HEK293T (cell line): ENCODE data around the gene CLECL1.
"Not testable (repeated sequence)": the region's sequence is repeated elsewhere in the genome, so short reads cannot be mapped to it uniquely, and the experiment has no call there.

Experiments used
- CTCF ChIA-PET: fragments of 350-600 bp; formaldehyde crosslinking; extraction: SDS; loops from one replicate; lab custom pipeline; 2021; ENCODE audit warnings: antibody characterized with exemption, inconsistent platforms; lab: Yijun Ruan, JAX
- POLR2A ChIA-PET: fragments of 350-600 bp; formaldehyde crosslinking; extraction: SDS; loops from one replicate; lab custom pipeline; 2020; ENCODE audit warnings: antibody characterized with exemption, inconsistent platforms; lab: Yijun Ruan, JAX
- DNase-seq: peaks from one replicate; pipeline ENCODE4 v3.0.0; 2012; ENCODE audit warnings: mixed read lengths; ENCODE audit errors: extremely low spot score
- ARNT ChIP-seq: fragments of 450-650 bp; IDR thresholded peaks from 2 replicates; pipeline ENCODE4 v1.6.1; 2017; ENCODE audit warnings: mild to moderate bottlenecking
- BHLHE40 ChIP-seq: fragments of 450-650 bp; IDR thresholded peaks from 2 replicates; pipeline ENCODE4 v1.6.1; 2016; ENCODE audit warnings: mild to moderate bottlenecking, moderate library complexity, borderline replicate concordance
- CTBP1 ChIP-seq: fragments of 450-650 bp; IDR thresholded peaks from 2 replicates; pipeline ENCODE4 v1.6.1; 2016; ENCODE audit warnings: borderline replicate concordance
- ELF4 ChIP-seq: fragments of 450-650 bp; IDR thresholded peaks from 2 replicates; pipeline ENCODE4 v1.6.1; 2017; ENCODE audit warnings: antibody characterized with exemption
- FOXA1 ChIP-seq: fragments of 450-650 bp; IDR thresholded peaks from 2 replicates; pipeline ENCODE4 v1.6.1; 2016; ENCODE audit warnings: mild to moderate bottlenecking
- FOXK2 ChIP-seq: fragments of 450-650 bp; IDR thresholded peaks from 2 replicates; pipeline ENCODE4 v1.6.1; 2016; ENCODE audit warnings: mild to moderate bottlenecking
- FOXM1 ChIP-seq: fragments of 450-650 bp; IDR thresholded peaks from 2 replicates; pipeline ENCODE4 v1.6.1; 2017; ENCODE audit warnings: mild to moderate bottlenecking, borderline replicate concordance
- HDGF ChIP-seq: fragments of 450-650 bp; IDR thresholded peaks from 2 replicates; pipeline ENCODE4 v1.6.1; 2017; ENCODE audit warnings: antibody characterized with exemption, borderline replicate concordance
- L3MBTL2 ChIP-seq: fragments of 450-650 bp; conservative IDR thresholded peaks from 2 replicates; pipeline ENCODE4 v1.6.1; 2016; ENCODE audit warnings: mild to moderate bottlenecking
- LEF1 ChIP-seq: fragments of 450-650 bp; IDR thresholded peaks from 2 replicates; pipeline ENCODE4 v1.6.1; 2017; ENCODE audit warnings: mild to moderate bottlenecking, borderline replicate concordance
- NFRKB ChIP-seq: fragments of 450-650 bp; IDR thresholded peaks from 2 replicates; pipeline ENCODE4 v1.6.1; 2016; ENCODE audit warnings: mild to moderate bottlenecking, moderate library complexity
- SP1 ChIP-seq: fragments of 450-650 bp; IDR thresholded peaks from 2 replicates; pipeline ENCODE4 v1.6.1; 2017
- SUZ12 ChIP-seq: fragments of 450-650 bp; IDR thresholded peaks from 2 replicates; pipeline ENCODE4 v1.6.1; 2016; ENCODE audit warnings: mild to moderate bottlenecking
- TARDBP ChIP-seq: fragments of 450-650 bp; IDR thresholded peaks from 2 replicates; pipeline ENCODE4 v1.6.1; 2016
- ZNF384 ChIP-seq: fragments of 450-650 bp; IDR thresholded peaks from 2 replicates; pipeline ENCODE4 v1.6.1; 2016
- TF ChIP-seq, protein P1 (sequence below): fragments of 450-650 bp; IDR thresholded peaks from 2 replicates; pipeline ENCODE4 v1.6.1; 2016

Gene CLECL1

DNA sequence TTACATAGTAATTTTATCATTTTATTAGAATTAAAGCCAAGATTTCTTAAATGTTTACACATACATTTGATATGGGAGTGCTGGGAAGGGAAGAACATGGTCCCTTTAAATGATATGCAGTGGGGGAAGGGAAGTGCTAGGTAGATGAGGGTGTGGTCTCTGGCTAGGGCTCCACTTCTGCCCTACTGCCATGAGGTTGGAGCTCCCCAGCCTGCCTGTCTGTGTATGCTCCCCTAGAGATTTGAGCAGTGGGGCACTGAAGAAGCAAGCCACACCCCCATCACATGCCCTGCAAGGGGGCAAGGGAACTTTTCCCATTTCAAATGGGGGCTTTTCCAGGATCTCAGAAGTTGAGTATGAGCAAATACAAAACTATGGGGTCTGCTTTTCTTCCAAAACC is 25.5 kb downstream of the CLECL1 start:
- TF ChIP-seq NFRKB (no peak), TARDBP (no peak), L3MBTL2 (no peak), LEF1 (no peak), FOXA1 (no peak), ARNT (no peak), FOXK2 (no peak), SUZ12 (no peak), FOXM1 (no peak)
- TF ChIP-seq, protein P1, sequence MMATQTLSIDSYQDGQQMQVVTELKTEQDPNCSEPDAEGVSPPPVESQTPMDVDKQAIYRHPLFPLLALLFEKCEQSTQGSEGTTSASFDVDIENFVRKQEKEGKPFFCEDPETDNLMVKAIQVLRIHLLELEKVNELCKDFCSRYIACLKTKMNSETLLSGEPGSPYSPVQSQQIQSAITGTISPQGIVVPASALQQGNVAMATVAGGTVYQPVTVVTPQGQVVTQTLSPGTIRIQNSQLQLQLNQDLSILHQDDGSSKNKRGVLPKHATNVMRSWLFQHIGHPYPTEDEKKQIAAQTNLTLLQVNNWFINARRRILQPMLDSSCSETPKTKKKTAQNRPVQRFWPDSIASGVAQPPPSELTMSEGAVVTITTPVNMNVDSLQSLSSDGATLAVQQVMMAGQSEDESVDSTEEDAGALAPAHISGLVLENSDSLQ, result no peak
- DNase-seq, result no peak
- CTCF ChIA-PET, result no interaction called here
- POLR2A ChIA-PET, result no interaction called here

DNA sequence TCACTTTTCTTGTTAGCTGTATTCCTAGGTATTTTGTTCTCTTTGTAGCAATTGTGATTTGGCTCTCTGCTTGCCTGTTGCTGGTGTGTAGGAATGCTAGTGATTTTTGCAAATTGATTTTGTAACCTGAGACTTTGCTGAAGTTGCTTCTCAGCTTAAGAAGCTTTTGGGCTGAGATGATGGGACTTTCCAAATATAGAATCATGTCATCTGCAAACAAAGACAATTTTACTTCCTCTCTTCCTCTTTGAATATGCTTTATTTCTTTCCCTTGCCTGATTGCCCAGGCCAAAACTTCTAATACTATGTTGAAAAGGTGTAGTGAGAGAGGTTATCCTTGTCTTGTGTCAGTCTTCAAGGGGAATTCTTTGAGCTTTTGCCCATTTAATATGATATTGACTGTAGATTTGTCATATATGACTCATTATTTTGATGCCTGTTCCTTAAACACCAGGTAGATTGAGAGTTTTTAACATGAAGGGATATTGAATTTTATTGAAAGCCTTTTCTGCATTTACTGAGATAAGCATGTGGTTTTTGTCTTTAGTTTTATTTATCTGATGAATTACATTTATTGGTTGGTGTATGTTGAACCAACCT is 26.7 kb downstream of the CLECL1 start:
- no peak for DNase-seq
- ChIA-PET CTCF (interaction anchor here (0.7 kb wide), 1 partner anchor 19 kb away, joined by 3 read pairs; no protein-coding TSS in a partner anchor), POLR2A (no interaction called here)
- TF ChIP-seq SP1 (no peak), NFRKB (no peak)

DNA sequence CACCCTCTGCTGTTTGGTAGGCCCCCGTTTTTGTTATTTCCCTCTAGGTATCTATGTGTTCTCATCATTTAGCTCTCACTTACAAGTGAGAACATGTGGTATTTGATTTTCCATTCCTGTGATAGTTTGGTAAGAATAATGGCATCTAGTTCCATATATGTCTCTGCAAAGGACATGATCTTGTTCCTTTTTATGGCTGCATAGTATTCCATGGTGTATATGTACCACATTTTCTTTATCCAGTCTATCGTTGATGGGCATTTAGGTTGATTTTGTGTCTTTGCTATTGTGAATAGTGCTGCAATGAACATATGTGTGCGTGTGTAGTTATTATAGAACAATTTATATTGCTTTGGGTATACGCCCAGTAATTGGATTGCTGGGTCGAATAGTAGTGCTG is 28.3 kb downstream of the CLECL1 start:
- POLR2A ChIA-PET, CTCF ChIA-PET, DNase-seq: not testable (repeated sequence)

DNA sequence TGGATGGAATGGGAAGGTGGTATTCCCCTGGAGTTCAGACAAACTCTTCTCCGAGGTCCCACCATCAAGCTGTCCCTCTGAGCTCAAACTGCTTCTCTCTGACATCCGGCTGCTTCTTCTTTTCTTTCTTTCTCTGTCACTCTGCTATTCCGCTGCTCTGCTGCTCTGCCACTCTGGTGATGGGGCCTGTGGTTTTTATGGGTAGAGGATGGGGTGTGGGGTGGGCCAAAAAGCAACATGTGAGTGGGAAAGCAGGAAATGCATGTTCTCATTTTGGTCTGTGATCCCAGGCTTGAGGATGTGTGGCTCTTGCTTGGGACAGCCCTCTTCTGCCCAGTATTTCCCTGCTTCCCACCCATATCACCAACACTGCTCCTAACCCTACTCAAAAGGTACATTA is 30.6 kb downstream of the CLECL1 start:
- no peak for DNase-seq
- TF ChIP-seq L3MBTL2 (no peak), CTBP1 (no peak), BHLHE40 (no peak), FOXK2 (no peak), LEF1 (no peak), ZNF384 (no peak), HDGF (no peak), TARDBP (no peak), ELF4 (no peak), SUZ12 (no peak), ARNT (no peak), SP1 (no peak), FOXM1 (no peak), FOXA1 (no peak), NFRKB (no peak)
- TF ChIP-seq, protein P1, result no peak
- POLR2A ChIA-PET, result interaction anchor here (0.8 kb wide), 1 partner anchor 54 kb away, joined by 3 read pairs; no protein-coding TSS in a partner anchor
- CTCF ChIA-PET, result no interaction called here

DNA sequence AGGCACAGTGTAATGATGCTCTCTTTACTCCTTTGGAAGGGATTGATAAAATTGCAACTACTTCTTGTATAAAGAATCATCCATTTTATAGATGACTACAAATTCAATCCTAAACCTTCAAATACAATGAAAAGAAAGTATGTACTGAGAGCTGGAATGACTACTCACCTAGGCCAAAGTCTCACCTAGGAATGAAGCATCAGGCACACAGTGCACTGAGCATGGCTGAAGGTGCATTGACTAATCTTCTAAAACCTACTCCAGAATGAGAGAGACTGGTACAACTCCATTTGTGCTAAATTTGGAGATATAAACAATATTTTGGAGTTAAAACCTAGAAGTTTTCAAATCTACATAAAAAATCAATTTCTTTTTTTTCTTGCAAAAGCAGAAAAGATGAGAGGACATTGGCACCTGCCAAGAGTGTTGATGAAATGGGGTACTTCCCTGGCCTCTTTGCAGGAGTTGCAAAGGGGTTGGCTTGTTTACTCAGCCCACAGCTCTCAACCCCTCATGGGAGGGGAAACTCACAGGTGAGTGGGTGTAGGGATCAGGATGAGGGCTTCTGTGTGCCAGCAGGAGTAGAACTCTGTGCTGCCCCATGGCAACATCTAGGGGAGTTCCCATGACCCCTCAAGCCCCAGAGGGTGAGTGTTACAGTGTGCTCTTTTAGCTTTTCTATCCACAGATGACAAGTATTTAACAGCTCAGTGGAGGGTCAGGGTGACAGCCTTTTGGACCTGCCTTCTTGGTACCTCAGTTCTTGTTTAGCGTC is 31.3 kb downstream of the CLECL1 start:
- no peak for DNase-seq
- ChIA-PET CTCF (no interaction called here), POLR2A (interaction anchor here (0.8 kb wide), 1 partner anchor 54 kb away, joined by 3 read pairs; no protein-coding TSS in a partner anchor)
- TF ChIP-seq ARNT (no peak), HDGF (no peak), FOXA1 (no peak), FOXK2 (no peak), FOXM1 (no peak), L3MBTL2 (no peak), TARDBP (no peak), ZNF384 (no peak), SUZ12 (no peak), CTBP1 (no peak)

DNA sequence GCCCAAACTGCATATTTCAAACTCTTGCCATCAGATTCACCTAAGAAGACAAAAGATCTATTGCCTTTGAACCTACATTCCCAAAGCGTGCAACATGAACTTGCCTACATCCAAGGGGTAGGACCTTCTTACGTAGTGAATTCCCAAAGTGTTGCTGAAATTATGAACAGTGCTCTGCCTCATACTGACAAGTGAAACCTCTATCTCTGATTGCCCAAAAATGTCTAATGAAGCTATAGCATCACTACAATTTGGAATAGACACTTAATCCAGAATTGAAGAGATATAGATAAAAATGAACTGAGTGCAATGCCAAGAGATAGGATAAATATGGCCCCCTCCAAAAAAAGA is 32.3 kb downstream of the CLECL1 start:
- ChIA-PET POLR2A (no interaction called here), CTCF (no interaction called here)
- TF ChIP-seq CTBP1 (no peak), SUZ12 (no peak), SP1 (no peak), FOXK2 (no peak), L3MBTL2 (no peak), FOXA1 (no peak), NFRKB (no peak)
- DNase-seq, result no peak

DNA sequence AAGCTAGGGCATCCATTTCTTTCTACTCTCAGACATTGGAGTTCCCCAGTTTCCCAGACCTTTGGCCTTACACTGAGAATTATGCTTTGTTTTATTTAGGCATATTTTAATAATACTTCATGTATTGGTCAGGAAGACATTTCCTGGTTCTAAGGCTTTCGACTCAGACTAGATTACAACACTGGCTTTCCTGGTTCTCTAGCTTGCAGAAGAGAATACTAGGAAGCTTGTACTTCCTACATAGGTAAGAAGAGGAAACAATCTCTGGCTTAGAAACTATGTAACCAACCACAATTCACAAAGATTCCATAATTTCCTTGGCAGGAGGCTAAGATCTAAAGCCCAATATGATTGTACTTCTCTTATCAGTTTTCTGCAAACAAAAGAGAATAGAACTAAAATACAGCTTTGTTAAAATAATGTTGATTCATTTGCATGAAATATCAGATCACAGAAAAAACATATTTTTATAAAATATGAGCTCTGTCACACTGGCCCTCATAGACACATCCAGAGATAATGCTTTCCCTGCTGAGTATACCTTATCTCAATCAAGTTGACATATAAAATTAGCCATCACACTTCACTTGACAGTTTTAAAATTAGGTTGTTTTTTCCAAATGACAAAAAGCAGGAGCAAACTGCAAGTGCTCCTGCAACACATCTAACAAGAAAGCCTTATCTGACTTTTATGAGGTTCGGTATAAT is 32.8 kb downstream of the CLECL1 start:
- ChIA-PET POLR2A (interaction anchor here (0.9 kb wide), 1 partner anchor 52 kb away, joined by 3 read pairs; no protein-coding TSS in a partner anchor), CTCF (no interaction called here)
- no peak for DNase-seq
- no peak for TF ChIP-seq CTBP1
- no peak for TF ChIP-seq NFRKB
- no peak for TF ChIP-seq FOXA1
- TF ChIP-seq FOXM1, result no peak
- TF ChIP-seq LEF1, result no peak
- TF ChIP-seq L3MBTL2, result no peak
- no peak for TF ChIP-seq FOXK2
- TF ChIP-seq TARDBP, result no peak
- TF ChIP-seq HDGF, result no peak
